Measurements from ENCODE around the gene ZSCAN12.
"Not testable (repeated sequence)": the region's sequence is repeated elsewhere in the genome, so short reads cannot be mapped to it uniquely, and the experiment has no call there.

Gene ZSCAN12

GRCh38 chr6:28399350-28400121 lies at the start of gene ZSCAN12:
Gene ZSCAN12, minus strand, starts transcription at chr6:28399747. Its CDS starts 1,342 bp downstream, at chr6:28398405.
- DNase-seq (ENCODE audit: low read depth): peak; percentile 76

DNA sequence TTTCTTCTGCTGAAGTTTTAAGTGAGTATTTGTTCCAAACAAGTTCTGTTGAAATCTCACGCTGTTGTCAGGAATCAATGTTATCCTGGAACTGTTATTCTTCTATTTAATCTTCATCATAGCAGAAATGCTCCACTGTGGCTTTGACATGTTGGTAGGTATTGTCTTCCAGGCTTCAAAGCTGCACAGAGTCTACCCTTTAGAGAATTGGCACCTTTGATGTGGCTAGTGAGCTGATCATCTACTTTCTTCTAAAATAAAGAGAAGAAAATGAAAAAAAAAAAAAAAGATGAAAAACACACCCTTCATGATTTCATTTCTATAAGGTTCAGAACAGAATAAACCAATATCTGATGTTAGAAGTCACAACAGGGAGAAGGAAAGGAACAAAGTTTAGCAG lies 49.5 kb upstream of the ZSCAN12 start:
- no peak for DNase-seq (ENCODE audit: low read depth)

- DNase-seq (ENCODE audit: low read depth): not testable (repeated sequence)
Observed at GRCh38 chr6:28447512-28447906, 48.0 kb upstream of the ZSCAN12 start.

DNA sequence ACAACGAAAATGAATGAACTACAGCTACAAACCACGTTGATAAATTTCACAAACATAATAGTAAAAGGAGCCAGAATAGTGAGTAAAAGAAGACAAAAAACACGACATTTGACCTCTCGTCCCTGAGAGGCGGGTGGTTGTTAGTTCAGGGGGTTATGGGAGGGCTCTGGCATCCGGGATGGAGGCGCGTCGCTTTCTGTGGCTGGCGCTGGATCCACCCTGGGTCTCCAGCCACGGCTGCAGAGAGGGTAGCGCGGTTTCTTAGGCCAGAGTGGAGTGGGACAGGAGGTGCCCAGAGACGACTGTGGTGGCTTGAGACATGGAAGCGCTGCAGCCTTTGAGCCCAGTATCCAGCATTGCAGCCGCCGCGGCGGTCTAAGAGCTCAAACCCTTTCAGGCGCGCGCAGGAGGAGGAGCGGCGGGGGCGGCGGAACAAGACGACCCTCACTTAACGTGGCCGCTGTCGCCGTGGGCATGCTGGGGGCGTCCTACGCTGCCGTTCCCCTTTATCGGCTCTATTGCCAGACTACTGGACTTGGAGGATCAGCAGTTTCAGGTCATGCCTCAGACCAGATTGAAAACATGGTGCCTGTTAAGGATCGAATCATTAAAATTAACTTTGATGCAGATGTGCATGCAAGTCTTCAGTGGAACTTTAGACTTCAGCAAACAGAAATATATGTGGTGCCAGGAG lies 47.4 kb upstream of the ZSCAN12 start:
- DNase-seq (ENCODE audit: low read depth): no peak

DNA sequence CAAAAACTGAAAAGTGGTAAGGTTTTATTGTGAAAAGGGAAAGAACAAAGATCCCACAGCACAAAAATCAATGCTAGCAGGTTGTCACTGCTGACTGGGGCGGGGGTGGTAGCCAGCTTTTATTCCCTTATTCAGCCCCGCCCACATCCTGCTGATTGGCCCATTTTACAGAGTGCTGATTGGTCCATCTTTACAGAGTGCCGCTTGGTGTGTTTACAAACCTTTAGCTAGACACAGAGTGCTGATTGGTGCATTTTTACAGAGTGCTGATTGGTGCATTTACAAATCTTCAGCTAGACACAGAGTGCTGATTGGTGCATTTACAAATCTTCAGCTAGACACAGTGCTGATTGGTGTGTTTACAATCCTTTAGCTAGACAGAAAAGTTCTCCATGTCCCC lies 45.2 kb upstream of the ZSCAN12 start:
- not testable (repeated sequence) for DNase-seq (ENCODE audit: low read depth)

- DNase-seq (ENCODE audit: low read depth): peak; percentile 68
Observed at GRCh38 chr6:28443112-28443773, 43.7 kb upstream of the ZSCAN12 start, which contains the start of gene ZSCAN23. Gene ZSCAN23, minus strand, starts transcription at chr6:28443491. Its CDS starts 7,225 bp downstream, at chr6:28436266.

GRCh38 chr6:28442586-28442985 lies 43.0 kb upstream of the ZSCAN12 start:
- DNase-seq (ENCODE audit: low read depth): no peak

DNA sequence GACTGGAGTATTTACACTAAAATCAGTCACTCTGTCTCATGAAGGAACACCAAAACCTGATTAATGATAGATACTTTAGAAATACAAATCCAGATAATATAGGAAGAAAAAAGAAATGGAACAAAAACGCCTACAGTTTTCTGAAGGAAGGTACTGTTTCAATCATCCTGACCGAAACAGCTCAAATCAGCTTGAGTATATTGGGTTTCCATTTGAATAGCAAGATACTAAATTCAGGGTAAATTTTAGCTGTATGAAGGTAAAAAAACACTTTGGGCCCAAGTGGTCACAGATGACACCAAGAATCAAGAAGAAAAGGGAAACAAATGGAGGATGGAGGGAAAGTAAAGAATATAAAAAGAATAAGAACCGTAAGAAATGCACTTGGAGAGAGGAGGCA lies 36.9 kb upstream of the ZSCAN12 start:
- DNase-seq (ENCODE audit: low read depth): no peak

- DNase-seq (ENCODE audit: low read depth): no peak
Observed at GRCh38 chr6:28433119-28433518, 33.6 kb upstream of the ZSCAN12 start.

DNA sequence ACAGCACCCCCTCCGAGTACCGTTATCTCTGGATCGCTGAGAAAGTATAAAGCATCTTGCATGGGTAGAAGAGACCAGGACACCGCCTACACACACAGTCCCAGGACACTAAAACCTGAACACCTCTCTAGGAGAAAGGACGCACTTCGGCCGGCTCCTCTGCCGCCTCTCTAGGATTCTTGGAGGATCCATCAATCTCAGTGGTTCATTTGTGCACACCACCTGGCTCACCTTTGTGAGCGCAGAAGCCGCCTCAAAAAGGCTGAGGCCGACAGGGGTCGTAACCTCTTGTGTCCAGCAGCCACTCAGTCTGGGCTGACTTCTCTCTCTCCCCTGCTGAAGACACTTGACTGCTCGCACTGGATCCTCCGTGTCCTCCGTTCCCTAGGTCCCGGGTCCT lies 30.2 kb upstream of the ZSCAN12 start:
- no peak for DNase-seq (ENCODE audit: low read depth)

DNA sequence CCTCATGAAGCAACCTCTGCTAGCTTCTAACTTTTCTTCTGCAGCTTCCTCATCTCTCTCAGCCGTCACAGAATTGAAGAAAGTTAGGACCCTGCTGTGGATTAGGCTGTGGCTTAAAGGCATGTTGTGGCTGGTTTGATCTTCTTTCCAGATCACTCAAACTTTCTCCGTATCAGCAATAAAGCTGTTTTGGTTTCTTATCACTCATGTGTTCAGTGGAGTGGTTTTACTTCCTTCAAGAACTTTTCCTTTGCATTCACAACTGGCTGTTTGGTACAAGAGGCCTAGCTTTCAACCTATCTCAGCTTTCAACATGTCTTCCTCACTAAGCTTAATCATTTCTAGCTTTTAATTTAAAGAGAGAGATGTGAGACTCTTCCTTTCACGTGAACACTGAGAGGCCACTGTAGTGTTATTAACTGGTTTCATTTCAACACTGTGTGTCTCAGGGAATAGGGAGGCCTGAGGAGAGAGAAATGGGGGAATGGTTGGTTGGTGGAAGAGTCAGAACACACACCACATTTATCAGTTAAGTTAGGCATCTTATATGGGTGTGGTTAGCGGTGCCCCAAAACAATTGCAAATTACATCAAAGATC lies 26.5 kb upstream of the ZSCAN12 start:
- DNase-seq (ENCODE audit: low read depth): no peak

DNA sequence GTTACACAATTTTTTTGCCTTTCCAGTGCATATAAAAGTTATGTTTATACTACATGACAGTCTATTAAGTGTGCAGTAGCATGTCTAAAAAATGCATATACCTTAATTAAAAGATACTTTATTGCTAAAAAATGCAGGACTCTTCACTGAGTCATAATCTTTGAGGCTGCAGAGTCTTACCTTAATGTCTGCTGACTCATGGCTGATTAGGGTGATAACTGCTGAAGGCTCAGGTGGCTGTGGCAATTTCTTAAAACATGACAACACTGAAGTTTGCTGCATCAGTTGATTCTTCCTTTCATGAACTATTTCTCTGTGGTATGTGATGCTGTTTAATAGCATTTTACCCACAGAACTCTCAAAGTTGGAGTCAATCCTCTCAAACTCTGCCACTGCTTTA lies 24.6 kb upstream of the ZSCAN12 start:
- DNase-seq (ENCODE audit: low read depth): no peak

DNA sequence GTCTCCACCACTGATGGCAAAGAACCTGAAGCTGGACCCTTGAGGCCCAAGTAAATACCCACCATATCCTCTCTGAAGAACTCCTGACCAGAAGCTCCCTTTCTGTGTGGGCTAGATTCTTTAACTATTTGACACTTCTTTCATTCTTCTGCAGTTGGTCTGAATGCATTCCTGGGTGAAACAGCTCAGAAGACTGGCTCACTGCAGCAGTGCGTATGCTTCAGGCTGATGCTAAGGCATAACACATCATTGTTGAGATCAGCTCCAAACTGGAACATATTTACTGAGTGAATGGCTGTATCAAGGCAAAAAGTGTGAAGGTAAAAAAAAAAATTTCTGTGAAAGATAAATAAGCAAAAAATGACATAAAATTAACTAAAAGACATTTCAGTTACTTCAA lies 24.0 kb upstream of the ZSCAN12 start:
- no peak for DNase-seq (ENCODE audit: low read depth)

- no peak for DNase-seq (ENCODE audit: low read depth)
Observed at GRCh38 chr6:28413681-28414080, 14.1 kb upstream of the ZSCAN12 start.

GRCh38 chr6:28410767-28411166 lies 11.2 kb upstream of the ZSCAN12 start:
- no peak for DNase-seq (ENCODE audit: low read depth)

DNA sequence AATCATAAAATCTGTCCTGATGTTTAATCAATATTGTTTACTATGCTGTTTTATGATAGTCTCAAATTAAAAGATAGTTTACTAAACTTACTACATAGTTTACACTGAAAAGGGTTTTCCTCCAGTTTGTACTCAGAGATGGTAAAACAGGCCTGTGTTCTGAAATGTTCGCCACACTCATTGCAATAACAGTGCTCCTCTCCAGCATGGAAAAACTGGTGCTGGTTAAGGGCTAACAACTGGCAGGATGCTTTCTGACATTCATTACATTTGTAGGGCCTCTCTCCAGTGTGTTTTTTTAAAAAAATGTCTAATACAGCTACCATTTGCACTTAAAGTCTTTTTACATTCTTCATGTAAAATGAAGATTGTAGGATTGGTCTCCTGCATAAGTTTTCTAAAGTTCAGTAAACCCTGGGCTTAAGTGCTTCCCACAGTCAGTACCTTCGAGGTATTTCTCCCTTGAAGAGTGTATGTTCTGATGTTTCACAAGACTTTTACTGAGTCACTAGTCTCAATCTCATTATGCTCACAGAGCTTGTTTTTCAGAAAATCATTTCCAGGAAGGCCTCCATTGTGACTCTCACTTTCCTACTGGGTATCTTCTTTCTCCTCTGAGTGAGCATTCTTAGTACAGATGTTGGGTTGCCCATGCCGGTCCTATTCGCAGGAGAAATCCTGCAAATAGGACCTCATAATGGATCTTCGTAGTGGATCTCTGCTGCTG lies 8.7 kb upstream of the ZSCAN12 start:
- DNase-seq (ENCODE audit: low read depth): no peak

DNA sequence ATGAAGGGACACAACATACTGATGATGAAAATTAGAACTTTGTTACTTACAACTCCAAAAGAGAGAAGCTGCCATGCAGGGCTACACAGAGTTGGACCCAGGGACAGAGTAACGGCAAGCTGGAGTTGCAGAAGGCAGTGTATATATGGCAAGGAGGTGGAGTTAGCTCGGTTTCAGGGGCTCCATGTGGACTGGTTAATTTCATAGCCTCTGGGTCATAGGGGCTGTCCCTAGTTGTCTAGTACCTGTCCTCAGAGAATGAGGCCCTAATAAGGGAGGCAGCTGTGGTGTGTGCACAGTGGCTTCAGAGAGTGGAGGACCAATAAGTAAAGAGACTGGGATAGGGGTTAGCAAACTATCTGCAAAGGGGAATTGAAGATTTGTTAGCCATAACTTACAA lies 7.9 kb upstream of the ZSCAN12 start:
- DNase-seq (ENCODE audit: low read depth): no peak

DNA sequence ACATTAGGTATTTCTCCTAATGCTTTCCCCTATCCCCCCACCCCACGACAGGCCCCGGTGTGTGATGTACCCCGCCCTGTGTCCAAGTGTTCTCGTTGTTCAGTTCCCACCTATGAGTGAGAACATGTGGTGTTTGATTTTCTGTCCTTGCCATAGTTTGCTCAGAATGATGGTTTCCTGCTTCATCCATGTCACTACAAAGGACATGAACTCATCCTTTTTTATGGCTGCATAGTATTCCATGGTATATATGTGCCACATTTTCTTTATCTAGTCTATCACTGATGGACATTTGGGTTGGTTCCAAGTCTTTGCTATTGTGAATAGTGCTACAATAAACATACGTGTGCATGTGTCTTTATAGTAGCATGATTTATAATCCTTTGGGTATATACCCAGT lies 4.4 kb upstream of the ZSCAN12 start:
- DNase-seq (ENCODE audit: low read depth): not testable (repeated sequence)

GRCh38 chr6:28402197-28402596 lies 2.6 kb upstream of the ZSCAN12 start:
- DNase-seq (ENCODE audit: low read depth): no peak

GRCh38 chr6:28401172-28401571 lies 1.6 kb upstream of the ZSCAN12 start:
- no peak for DNase-seq (ENCODE audit: low read depth)

DNA sequence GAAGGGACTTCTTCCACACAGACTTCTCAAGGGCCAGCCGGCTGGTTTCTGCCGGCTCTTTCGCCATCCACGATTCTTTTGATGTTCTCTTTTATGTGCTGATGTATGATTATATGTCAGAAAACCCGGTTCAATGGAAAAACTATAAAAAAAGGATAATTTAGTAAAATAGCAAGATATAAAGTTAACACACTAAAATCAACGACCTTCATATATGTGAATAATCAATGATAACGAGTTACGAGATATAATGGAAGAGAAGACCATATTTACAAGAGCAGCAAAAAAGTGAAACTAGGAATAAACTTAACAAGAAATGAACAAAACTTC lies 540 bp upstream of the ZSCAN12 start:
- DNase-seq (ENCODE audit: low read depth): no peak

DNA sequence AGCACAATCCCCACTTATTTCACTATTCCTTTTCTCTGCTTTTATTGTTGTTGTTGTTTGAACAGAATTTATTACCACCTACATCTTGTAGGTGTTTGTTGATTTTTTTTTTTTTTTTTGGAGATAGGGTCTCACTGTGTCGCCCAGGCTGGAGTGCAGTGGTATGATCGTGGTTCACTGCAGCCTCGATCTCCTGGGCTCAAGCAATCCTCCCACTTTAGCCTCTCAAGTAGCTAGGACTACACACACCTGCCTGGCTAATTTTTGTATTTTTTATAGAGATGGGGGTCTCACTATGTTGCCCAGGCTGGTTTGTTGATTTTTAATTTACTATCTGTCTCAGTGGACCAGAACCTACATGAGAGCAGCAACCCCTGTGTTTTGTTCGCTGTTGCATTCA lies 3.6 kb downstream of the ZSCAN12 start:
- no peak for DNase-seq (ENCODE audit: low read depth)
